ENCODE results near the gene TRAF4.
"Not testable (repeated sequence)": the region's sequence is repeated elsewhere in the genome, so short reads cannot be mapped to it uniquely, and the experiment has no call there.

TRAF4 gene

DNA sequence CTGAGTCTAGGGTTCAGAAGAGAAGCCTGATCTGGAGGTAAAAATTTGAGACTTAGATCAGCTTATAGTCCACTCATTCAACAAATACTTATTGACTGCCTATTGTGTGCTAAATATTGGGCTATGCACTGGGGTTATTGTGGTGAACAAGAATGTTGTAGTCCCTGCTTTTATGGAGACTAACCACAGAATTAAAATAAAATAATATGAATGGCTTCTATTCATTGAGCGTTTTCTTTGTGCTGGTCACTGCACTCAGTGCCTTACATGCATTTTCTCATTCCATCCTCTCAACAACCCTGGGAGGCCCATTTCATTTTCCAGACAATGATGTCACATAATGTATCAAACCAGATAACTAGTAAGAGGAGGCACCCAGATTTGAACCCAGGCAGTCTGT lies 10.5 kb upstream of the TRAF4 start:
- no peak for DNase-seq

DNA sequence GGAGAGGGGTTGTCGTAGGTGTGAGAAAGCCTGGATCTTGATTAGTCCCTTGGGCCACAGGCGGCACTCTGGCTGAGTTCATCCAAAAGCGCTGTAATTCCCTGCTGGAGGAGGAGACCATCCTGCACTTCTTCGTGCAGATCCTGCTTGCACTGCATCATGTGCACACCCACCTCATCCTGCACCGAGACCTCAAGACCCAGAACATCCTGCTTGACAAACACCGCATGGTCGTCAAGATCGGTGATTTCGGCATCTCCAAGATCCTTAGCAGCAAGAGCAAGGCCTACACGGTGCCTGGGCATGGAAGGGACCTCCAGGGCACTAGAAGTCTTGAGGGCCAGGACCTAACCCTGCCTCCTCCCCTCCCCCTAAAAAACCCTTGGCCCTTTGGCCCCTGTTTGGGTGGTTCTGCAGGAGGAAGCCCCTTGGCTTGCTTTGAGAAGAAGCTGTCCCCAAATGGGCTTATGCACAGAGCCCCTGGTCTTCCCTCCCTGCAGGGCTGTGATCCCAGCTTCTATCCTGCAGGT lies 9.0 kb upstream of the TRAF4 start:
- DNase-seq: no peak

GRCh38 chr17:28735242-28735722 lies 8.5 kb upstream of the TRAF4 start:
- no peak for DNase-seq

DNA sequence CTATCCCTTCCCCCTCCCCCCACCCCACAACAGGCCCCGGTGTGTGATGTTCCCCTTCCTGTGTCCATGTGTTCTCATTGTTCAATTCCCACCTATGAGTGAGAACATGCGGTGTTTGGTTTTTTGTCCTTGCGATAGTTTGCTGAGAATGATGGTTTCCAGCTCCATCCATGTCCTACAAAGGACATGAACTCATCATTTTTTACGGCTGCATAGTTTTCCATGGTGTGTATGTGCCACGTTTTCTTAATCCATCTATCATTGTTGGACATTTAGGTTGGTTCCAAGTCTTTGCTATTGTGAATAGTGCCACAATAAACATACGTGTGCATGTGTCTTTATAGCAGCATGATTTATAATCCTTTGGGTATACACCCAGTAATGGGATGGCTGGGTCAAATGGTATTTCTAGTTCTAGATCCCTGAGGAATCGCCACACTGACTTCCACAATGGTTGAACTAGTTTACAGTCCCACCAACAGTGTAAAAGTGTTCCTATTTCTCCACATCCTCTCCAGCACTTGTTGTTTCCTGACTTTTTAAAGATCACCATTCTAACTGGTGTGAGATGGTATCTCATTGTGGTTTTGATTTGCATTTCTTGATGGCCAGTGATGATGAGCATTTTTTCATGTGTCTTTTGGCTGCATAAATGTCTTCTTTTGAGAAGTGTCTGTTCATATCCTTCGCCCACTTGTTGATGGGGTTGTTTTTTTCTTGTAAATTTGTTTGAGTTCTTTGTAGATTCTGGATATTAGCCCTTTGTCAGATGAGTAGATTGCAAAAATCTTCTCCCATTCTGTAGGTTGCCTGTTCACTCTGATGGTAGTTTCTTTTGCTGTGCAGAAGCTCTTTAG lies 7.7 kb upstream of the TRAF4 start:
- not testable (repeated sequence) for DNase-seq

GRCh38 chr17:28737316-28737715 lies 6.5 kb upstream of the TRAF4 start:
- DNase-seq: no peak

- peak; percentile 82 for DNase-seq
Observed at GRCh38 chr17:28737770-28738679, 5.8 kb upstream of the TRAF4 start.

- peak; percentile 85 for DNase-seq
Observed at GRCh38 chr17:28738680-28739384, 5.0 kb upstream of the TRAF4 start.

DNA sequence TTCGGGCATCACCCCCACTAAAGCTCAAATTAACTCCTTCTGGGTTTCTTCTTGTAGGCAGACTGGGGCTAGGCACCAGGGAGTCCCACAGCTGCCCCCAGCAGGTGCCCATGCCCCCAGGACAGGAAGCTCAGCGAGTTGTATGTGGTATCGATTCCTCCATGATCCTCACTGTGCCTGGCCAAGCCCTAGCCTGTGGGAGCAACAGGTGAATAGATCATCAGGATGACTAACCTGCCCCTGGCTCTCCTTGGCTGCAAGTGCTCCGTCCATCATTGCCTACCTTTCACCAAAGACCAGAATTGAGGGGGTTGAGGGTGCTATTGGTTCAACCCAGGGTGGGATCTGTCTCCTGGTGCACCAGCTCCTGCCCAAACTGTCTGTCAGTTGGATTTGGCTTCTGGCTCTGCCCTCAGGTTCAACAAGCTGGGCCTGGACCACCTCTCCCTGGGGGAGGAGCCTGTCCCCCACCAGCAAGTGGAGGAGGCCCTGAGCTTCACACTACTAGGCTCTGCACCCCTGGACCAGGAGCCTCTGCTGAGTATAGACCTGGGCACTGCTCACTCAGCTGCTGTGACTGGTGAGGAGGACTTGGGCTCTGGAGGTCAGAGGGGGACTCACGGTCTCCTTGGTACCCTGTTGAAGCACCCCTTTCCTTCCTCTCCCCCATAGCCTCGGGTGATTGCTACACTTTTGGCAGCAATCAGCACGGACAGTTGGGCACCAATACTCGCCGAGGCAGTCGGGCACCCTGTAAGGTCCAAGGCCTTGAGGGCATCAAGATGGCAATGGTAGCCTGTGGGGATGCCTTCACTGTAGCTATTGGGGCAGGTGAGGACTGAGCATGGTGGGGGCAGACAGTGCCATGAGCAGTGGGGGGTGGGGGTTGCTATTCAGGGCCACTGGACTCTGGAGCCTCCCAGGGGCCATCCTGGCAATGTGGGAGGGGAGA lies 3.1 kb upstream of the TRAF4 start:
- no peak for DNase-seq

DNA sequence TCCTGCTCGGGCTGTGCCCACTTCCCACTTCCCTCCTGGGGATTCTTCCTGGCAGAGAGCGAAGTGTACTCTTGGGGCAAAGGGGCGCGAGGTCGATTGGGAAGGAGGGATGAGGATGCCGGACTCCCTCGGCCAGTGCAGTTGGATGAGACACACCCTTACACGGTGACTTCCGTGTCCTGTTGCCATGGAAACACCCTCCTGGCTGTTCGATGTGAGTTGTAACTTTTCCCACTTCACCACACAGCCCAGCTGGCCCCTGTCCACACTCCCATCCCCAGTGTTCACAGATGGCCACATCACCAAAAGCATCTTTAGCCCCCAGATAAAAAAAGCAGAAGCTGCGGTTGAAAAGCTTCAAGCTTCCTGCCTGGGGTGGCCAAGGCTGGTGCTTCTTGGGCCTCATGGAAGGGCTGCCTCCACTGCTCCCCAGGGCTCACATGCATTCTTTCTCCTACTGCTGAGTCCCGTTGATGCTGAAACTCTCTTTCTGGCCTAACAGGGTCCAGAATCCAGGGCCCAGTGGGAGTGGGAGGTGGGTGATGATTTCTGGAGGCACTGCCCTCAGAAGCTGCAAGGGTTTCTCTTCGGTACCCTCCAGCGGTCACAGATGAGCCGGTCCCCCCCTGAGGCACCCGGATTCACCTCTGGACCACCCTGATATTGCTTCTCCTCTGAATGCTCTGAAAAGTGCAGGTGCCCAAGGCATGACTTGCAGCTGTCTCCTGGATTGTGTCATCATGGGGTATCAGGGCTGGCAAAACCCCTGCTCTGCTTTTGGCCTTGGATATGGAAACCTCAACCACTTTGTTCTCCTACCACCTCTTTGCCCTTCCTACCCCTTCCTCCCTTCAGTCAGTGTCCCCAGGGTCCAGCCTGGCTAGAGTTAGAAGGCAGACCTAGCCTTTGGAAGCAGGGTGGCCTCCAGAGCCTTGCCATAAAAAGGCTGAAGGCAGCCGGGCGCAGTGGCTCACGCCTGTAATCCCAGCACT lies 2.2 kb upstream of the TRAF4 start:
- peak; percentile 52 for DNase-seq

DNA sequence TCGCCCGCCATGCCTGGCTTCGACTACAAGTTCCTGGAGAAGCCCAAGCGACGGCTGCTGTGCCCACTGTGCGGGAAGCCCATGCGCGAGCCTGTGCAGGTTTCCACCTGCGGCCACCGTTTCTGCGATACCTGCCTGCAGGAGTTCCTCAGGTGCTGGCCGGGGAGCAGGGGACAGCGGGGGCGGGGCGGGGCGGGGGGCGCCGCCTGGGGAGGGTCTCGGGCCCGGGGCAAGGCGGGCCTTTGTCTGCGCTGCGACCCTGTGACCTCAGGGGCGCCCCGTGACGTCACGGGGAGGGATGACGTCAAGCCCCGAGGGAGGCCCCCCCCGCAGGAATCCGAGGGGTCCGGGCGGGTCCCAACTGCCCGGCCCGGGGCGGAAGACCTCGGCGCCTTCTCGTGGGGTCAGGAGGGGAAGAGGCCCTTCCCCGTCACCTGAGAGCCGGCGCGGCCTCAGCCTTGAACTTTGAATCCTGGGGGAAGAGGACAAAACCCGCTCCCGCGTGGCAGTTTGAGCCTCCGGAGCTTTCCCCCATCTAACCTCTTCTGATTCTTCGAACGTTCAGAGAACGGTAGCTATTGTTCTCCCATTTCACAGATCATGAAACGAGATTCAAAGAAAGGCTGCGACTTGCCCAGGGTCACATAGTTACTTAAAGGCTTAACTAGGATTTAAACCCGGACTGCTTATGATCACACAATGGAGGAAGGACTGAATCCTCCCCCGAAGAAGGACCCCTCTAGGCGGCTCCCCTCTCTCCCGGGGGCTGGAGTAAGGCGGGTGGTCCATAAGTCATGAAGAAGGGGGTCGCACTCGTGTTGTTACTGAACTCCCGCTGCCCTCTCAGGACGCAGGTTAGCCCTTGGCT lies 527 bp downstream of the TRAF4 start:
- peak; percentile 68 for DNase-seq

- DNase-seq: peak; percentile 34
Observed at GRCh38 chr17:28744972-28745785, 1.4 kb downstream of the TRAF4 start.

GRCh38 chr17:28745786-28746411 lies 2.1 kb downstream of the TRAF4 start:
- no peak for DNase-seq

DNA sequence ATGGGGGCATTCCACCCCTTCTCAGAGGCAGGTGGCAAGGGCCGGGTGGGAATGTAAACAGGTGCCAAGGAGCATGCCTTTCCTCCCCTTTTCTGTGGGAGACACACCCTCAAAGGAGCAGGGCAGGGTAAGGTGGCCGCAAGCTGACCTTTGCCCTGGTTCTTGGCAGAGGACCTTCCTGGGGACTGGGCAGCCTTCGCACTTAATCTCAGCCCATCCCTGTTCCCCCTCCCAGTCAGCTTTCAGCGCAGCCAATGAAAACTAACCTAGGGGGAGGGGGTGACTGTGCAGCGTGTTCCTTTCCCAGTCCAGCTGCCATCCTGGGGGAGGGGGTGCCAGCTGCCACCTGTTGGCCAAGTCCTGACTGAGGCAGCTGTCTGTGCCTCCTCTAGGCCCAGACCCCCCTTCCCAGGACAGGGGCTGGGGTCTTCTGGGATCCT lies 2.8 kb downstream of the TRAF4 start:
- DNase-seq: no peak

- no peak for DNase-seq
Observed at GRCh38 chr17:28747051-28747691, 3.4 kb downstream of the TRAF4 start.

GRCh38 chr17:28747801-28748750 lies 4.3 kb downstream of the TRAF4 start:
- no peak for DNase-seq

All from CD4-positive, alpha-beta T cell treated with Interferon gamma for 1 hour (primary cell).